ENCODE measurements around the gene NSUN4.

Gene NSUN4

GRCh38 chr1:46408356-46409062 lies 67.9 kb downstream of the NSUN4 start:
- no peak for DNase-seq

- no peak for DNase-seq
These were observed 68.4 kb downstream of the NSUN4 start for GRCh38 chr1:46409063-46409372.

- no peak for DNase-seq
These were observed 69.8 kb downstream of the NSUN4 start for GRCh38 chr1:46410156-46411009.

- no peak for DNase-seq
These were observed 70.4 kb downstream of the NSUN4 start for GRCh38 chr1:46411010-46411405.

Measured in activated CD4-positive, alpha-beta T cell treated with anti-CD3 and anti-CD28 coated beads, Interleukin-2, amount 50 U/mL, for 4 hours (primary cell).